ENCODE data around the gene PRR23A. TPM values are rescaled to one million over a fixed set of nuclear protein-coding genes. Genes with fewer than 3 reads are reported as not detected.

The PRR23A gene
- total RNA-seq, 2 experiments from 2014 or later = not detected

DNA sequence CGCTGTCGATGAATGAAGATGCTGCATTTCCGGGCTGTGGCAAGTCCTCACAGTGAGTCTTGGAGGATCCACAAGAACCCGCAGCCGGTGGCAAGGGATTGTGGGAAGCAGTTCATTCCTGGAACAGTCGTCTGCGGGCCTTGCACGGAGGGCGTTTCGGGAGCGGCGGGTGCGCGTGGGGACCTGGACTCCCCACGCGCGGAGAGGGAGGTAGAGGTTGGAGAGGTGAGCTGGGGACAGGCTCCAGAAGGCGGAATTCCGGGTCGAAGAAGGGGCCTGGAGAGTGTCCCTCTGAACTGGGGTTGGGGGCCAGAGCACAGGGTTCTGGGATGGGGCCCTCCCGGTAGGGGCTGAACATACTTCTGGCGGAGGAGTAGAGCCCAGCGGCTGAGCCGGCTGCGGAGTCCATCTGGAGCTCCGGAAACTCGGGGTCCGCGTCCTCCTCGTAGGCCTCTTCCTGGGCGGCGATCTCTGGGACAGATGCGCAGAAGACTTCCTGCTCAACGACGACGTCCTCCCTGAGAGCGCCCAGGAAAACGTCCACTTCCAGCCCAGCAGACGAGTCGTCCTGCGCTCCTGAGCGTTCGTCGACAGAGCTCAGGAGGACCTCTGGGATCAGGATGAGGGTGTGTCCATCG is 593 bp downstream of the PRR23A start:
- ChIA-PET POLR2A (no interaction called here), CTCF (no interaction called here)
- no peak for DNase-seq
- H3K4me3 Mint-ChIP-seq = no peak overlapping the region
- H3K4me1 Mint-ChIP-seq = no peaks in the 10 kb centered on the region
- no peaks in the 10 kb centered on the region for H3K36me3 Mint-ChIP-seq (ENCODE audit: low read depth)
- H3K27me3 Mint-ChIP-seq = no peaks in the 10 kb centered on the region
- H3K9me3 Mint-ChIP-seq = peaks cover 3% of the 10 kb centered on the region
- no peak overlapping the region for H3K27ac Mint-ChIP-seq

DNA sequence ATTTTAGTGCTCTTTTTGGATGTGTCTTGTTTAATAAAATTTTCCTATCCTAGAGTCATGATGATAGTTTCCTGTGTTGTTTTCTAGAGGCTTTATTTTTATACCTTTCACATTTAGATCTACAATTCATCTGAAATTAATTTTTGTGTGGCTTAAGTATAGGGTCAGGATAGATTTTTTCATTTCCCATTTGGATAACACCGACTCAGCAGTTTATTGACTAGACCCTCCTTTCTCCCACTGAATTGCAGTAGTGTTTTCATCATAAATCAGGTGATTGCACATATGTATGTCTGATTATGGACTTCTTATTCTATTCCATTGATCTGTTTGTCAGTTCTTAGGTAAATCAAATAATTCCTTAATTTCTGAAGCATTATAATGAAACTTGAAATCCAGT is 10.4 kb downstream of the PRR23A start:
- Mint-ChIP-seq H3K4me1 (no peaks in the 10 kb centered on the region), H3K4me3 (no peak overlapping the region), H3K27ac (no peak overlapping the region), H3K27me3 (peaks cover 16% of the 10 kb centered on the region), H3K9me3 (no peaks in the 10 kb centered on the region), H3K36me3 (ENCODE audit: low read depth) (no peaks in the 10 kb centered on the region)
- CTCF ChIA-PET = no interaction called here
- no peak for DNase-seq
- POLR2A ChIA-PET = no interaction called here

DNA sequence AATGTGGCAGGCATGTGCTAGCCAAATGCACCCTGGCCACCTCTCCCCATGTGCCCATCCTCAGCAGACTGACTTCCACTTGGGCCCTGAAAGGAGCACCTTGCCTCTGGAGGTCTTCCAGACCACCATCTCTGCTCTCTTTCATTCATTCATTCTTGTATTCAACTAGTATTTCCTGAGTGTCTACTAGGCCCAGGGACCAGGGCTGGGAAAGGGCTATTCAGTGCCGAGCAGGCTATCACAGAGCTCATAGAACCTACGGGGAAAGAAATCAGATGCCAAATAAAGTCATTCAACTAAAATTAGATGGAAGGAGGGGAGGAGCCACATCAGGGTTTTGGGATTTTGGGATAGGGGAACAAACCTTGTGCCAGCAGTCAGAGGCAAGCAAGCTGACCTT is 18.9 kb downstream of the PRR23A start:
- ChIA-PET CTCF (no interaction called here), POLR2A (no interaction called here)
- no peak overlapping the region for H3K27ac Mint-ChIP-seq
- no peaks in the 10 kb centered on the region for H3K4me1 Mint-ChIP-seq
- no peaks in the 10 kb centered on the region for H3K36me3 Mint-ChIP-seq (ENCODE audit: low read depth)
- H3K9me3 Mint-ChIP-seq = no peaks in the 10 kb centered on the region
- peaks cover 6% of the 10 kb centered on the region for H3K27me3 Mint-ChIP-seq
- no peak for DNase-seq
- no peak overlapping the region for H3K4me3 Mint-ChIP-seq

DNA sequence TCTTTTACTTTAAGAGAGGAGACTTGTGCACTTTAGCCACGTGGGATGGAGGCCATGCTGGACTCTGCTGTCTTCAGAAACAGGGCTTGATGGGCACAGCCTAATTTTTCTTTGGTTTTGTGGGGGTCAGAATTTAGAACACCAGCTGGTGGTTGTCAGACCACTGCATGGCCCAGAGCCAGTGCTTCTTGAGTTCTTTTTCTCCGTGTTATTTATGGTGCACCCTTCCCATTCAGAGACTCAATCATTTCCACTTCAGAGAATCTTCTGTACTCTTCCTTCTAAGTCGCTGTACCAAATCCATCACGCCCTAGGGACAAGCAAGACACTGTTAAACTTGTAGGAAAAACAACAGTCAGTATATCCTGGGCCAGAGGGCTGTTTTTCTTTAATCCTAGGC is 20.1 kb downstream of the PRR23A start:
- DNase-seq = no peak
- Mint-ChIP-seq H3K4me1 (no peaks in the 10 kb centered on the region), H3K4me3 (no peak overlapping the region), H3K27me3 (peaks cover 7% of the 10 kb centered on the region), H3K36me3 (ENCODE audit: low read depth) (no peaks in the 10 kb centered on the region), H3K27ac (no peak overlapping the region), H3K9me3 (no peaks in the 10 kb centered on the region)
- CTCF ChIA-PET = no interaction called here
- POLR2A ChIA-PET = no interaction called here

DNA sequence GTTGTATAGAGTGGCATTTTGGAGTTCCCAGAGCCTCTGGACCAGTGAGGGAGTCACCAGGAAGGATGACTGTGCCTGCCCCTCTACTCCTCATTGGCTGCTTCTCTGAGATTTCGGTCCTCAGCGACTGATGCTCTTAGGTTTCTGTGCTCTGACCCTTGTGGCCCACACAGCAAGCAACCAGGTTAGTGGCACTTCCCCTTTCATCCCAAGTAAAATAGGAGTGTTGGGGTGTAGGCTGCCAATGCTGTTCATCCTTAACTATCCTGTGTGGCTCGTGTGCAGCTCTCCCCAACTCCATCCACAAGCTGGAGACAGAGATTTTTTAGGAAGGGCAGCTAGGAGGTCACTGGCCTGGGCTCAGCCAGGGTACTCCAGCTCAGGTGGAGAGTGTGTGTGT is 21.3 kb downstream of the PRR23A start:
- POLR2A ChIA-PET = no interaction called here
- Mint-ChIP-seq H3K4me3 (no peak overlapping the region), H3K27me3 (peaks cover 10% of the 10 kb centered on the region), H3K27ac (no peak overlapping the region), H3K4me1 (no peaks in the 10 kb centered on the region), H3K36me3 (ENCODE audit: low read depth) (no peaks in the 10 kb centered on the region), H3K9me3 (no peaks in the 10 kb centered on the region)
- no peak for DNase-seq
- CTCF ChIA-PET = no interaction called here

DNA sequence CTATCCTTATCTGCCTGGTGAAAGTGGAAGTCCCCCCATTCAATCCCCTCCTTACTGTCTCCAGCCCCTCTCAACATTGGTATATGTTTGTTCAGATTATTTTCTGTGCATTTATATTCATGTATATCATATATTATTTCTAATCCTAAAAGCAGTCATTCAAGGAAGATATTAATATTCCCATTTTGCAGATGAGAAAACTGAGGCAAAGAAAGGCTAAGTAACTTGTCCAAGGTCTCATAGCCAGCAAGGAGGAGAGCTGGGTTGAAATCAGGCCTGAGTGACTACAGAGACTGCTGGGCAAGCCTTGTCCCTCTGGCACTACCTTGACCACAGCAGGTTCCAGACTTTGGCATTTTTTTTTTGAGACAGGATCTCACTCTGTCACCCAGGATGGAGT is 30.0 kb downstream of the PRR23A start:
- H3K36me3 Mint-ChIP-seq (ENCODE audit: low read depth) = no peaks in the 10 kb centered on the region
- H3K27ac Mint-ChIP-seq = no peak overlapping the region
- no peaks in the 10 kb centered on the region for H3K4me1 Mint-ChIP-seq
- H3K27me3 Mint-ChIP-seq = peaks cover 10% of the 10 kb centered on the region
- H3K9me3 Mint-ChIP-seq = no peaks in the 10 kb centered on the region
- no peak for DNase-seq
- CTCF ChIA-PET = interaction anchor here (0.7 kb wide), 1 partner anchor 35 kb away, joined by 4 read pairs; no protein-coding TSS in a partner anchor
- POLR2A ChIA-PET = no interaction called here
- H3K4me3 Mint-ChIP-seq = no peak overlapping the region

DNA sequence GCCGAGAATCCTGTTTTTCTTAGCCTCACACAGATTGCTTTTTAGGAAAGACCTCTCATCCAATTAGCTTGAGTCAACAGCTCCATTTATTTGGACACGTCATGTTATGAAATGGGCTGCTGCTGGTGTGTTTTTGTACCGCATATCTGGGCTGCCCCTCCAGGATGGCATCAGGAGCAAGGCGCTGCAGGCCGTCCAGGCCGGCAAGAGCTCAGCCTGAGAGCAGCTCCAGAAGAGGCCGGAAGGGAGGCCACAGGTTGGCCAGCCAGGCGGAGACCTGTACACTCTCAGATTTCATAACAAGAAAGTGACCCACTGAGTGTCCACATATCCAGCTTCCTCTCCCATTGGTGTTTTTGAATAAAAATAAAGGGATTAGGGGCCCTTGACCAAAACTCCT is 30.7 kb downstream of the PRR23A start:
- POLR2A ChIA-PET = no interaction called here
- Mint-ChIP-seq H3K36me3 (ENCODE audit: low read depth) (no peaks in the 10 kb centered on the region), H3K4me3 (no peak overlapping the region), H3K27ac (no peak overlapping the region), H3K27me3 (peaks cover 7% of the 10 kb centered on the region), H3K4me1 (no peaks in the 10 kb centered on the region), H3K9me3 (no peaks in the 10 kb centered on the region)
- CTCF ChIA-PET = no interaction called here
- no peak for DNase-seq

DNA sequence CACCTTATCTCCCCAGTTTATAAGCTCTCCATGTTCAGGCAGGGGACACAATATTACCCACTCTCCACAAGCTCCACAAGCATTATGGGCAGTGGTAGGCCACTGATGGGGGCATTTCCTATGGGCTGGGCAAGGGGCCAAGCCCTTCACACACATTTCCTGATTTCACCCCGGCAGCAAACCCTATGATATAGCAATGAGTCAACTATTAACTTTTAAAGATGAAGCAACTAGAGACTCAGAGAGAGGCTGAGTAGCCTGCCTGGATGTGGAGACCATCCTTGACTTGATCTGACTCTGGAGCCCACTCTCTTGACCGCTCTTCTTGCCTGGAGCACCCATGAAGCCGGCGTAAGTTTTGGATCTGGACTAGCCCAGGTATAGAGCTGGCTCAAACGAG is 31.6 kb downstream of the PRR23A start:
- POLR2A ChIA-PET = no interaction called here
- CTCF ChIA-PET = no interaction called here
- Mint-ChIP-seq H3K4me1 (no peaks in the 10 kb centered on the region), H3K27ac (no peak overlapping the region), H3K4me3 (no peak overlapping the region), H3K36me3 (ENCODE audit: low read depth) (no peaks in the 10 kb centered on the region), H3K27me3 (peaks cover 6% of the 10 kb centered on the region), H3K9me3 (no peaks in the 10 kb centered on the region)
- no peak for DNase-seq

DNA sequence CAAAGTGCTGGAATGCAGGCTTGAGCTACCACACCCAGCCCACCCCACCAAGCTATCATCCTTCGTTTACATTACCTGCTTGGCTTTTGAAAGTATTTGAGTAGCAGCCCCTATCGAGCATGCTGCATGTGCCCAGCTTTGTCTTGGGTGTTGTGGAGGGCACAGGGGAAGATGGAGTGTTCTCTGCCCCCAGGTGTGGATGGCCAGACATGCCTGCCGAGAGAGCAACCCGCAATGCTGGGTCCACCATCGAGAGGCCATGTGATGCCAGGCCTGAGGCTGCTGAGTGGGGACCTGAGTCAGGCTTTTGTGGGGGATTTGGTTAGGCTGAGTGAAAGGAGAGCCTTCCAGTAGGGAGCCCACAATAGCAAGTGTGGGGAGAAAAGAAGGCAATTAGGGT is 33.1 kb downstream of the PRR23A start:
- no peak for DNase-seq
- no peaks in the 10 kb centered on the region for H3K9me3 Mint-ChIP-seq
- POLR2A ChIA-PET = no interaction called here
- H3K27ac Mint-ChIP-seq = no peak overlapping the region
- CTCF ChIA-PET = interaction anchor here (1.1 to 1.3 kb wide), 2 partner anchors 21 to 37 kb away, joined by 3 to 7 read pairs; no protein-coding TSS in a partner anchor
- peaks cover 6% of the 10 kb centered on the region for H3K27me3 Mint-ChIP-seq
- H3K4me1 Mint-ChIP-seq = no peaks in the 10 kb centered on the region
- no peak overlapping the region for H3K4me3 Mint-ChIP-seq
- no peaks in the 10 kb centered on the region for H3K36me3 Mint-ChIP-seq (ENCODE audit: low read depth)

DNA sequence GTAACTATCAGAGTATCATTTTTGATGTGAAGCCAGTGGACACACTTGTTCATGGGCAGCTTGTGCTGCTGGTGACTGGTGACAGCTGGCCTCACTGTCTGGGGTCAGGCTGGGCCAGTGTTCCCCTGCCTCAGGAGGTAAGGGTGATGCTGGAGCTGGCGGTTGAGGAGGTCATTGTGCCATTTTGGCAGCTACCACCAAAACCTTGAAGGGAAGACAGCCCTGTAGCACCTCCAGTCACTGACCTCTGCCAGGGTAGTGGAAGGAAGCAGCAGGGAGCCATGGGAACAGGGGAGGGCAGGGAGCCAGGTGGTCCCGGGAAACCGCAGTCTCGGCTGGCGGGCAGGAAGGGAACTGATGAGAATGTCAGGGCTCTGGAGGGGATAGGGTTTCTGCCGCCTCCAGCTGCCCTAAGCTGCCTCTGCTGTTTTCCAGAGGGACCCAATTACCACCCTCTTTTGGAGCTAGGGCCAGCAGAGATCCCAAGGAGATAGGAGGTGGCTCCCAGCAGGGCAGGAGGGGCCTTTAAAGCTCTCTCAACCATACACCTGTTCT is 34.2 kb downstream of the PRR23A start:
- H3K4me1 Mint-ChIP-seq = no peaks in the 10 kb centered on the region
- H3K9me3 Mint-ChIP-seq = no peaks in the 10 kb centered on the region
- ChIA-PET CTCF (interaction anchor here (1.3 kb wide), 1 partner anchor 19 kb away, joined by 3 read pairs; no protein-coding TSS in a partner anchor), POLR2A (no interaction called here)
- H3K4me3 Mint-ChIP-seq = no peak overlapping the region
- H3K27ac Mint-ChIP-seq = no peak overlapping the region
- no peak for DNase-seq
- H3K36me3 Mint-ChIP-seq (ENCODE audit: low read depth) = no peaks in the 10 kb centered on the region
- H3K27me3 Mint-ChIP-seq = peaks cover 6% of the 10 kb centered on the region

DNA sequence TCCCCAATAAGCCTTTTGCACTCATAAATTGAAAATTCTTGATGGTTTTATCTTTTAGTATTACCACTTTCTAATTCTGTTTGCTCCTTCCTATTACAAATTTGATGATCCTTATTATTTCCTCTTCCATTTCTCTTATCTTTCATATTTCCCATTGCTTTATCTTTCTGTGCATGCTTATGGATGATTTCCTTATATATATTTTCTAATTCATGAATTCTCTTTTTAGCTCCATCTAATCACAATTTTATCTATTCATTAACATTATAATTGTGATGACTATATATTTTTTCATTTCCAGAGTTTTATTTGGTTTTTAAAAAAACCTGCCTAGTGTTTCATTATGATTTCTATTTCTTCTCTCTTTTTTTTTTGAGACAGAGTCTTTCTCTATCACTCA is 41.1 kb downstream of the PRR23A start:
- Mint-ChIP-seq H3K36me3 (ENCODE audit: low read depth) (no peaks in the 10 kb centered on the region), H3K4me1 (peaks cover 11% of the 10 kb centered on the region), H3K9me3 (no peaks in the 10 kb centered on the region), H3K27ac (no peak overlapping the region), H3K4me3 (no peak overlapping the region), H3K27me3 (peaks cover 20% of the 10 kb centered on the region)
- POLR2A ChIA-PET = no interaction called here
- CTCF ChIA-PET = interaction anchor here (1.0 kb wide), 1 partner anchor 29 kb away, joined by 3 read pairs; no protein-coding TSS in a partner anchor
- no peak for DNase-seq

DNA sequence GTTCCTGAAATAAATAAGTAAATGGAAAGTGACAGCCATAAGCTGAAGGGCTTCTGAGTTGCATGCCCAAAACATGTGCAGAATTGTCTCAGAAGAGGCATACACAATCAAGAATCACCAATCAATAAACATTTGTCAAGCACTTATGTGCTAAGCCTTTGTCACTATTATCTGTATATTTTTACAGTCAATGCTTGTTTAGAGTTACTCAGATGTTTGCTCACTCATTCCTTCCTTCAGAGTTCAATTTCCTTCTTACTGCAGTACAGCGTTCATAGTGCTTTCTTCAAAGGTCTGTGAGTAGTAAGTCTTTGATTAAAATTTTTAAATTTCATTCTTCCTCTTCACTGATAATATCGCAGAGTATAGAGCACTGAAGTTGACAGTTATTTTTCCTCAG is 41.8 kb downstream of the PRR23A start:
- ChIA-PET POLR2A (no interaction called here), CTCF (interaction anchor here (1.0 kb wide), 1 partner anchor 28 kb away, joined by 3 read pairs; no protein-coding TSS in a partner anchor)
- no peak for DNase-seq
- Mint-ChIP-seq H3K36me3 (ENCODE audit: low read depth) (no peaks in the 10 kb centered on the region), H3K27me3 (peaks cover 24% of the 10 kb centered on the region), H3K27ac (no peak overlapping the region), H3K4me1 (peaks cover 11% of the 10 kb centered on the region), H3K4me3 (no peak overlapping the region), H3K9me3 (no peaks in the 10 kb centered on the region)

DNA sequence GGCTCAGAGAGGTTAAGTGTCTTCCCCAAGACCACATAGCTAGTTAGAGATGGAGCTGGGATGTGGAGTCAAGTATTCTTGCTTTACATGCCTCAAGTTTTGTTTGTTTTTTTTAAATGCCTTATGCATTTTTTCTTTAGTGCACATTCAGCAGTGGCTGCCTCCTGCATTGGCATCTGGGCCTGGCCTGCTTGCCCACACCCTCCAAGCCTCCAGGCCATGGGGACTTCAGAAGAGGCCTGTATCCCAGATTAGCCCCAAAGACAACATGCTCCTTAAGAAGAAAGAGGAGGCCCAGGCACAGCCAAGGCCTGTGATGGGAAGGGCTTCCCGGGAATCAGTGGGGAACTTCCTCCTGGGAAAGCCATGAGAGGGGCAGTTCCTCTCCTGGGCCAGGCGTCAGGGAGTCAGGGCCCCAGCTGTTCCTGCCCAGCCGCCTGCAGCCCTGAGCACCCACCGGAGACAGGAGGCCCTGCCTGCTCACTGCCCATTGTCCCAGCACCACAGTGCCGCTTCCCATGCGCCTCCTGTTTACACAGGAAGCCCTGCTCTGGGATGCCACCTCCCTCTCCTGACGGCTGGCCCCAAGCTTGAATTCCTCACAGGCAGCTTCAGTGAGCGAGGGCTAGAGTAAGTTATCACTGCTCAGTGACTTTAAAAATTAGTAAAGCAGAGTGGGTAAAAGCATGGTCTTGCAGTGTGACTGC is 43.1 kb downstream of the PRR23A start:
- Mint-ChIP-seq H3K4me1 (peaks cover 11% of the 10 kb centered on the region), H3K27ac (no peak overlapping the region), H3K9me3 (no peaks in the 10 kb centered on the region), H3K27me3 (peaks cover 35% of the 10 kb centered on the region), H3K4me3 (no peak overlapping the region), H3K36me3 (ENCODE audit: low read depth) (no peaks in the 10 kb centered on the region)
- POLR2A ChIA-PET = no interaction called here
- no peak for DNase-seq
- CTCF ChIA-PET = no interaction called here

DNA sequence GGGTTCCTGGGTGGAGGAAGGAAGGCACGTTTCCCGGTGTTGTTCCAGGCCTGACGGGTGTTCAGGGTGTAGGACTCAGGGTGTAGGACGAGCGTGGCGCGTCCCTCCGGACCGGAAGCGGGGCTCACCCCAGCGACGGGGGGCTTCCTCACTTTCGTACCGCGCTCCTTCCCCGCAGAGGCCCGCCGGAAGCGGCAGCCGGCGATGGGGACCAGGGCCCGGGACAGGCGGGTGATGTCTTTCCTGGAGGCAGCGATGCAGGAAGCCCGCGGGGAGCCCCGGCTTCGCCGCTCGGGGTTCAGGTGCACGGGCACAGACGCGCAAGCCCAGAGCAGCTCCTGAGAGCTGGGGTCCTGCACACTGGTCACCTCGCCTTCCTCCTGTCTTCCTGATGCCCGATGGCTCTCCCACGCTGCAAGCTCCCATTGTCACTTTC is 45.6 kb downstream of the PRR23A start:
- H3K27ac Mint-ChIP-seq = no peak overlapping the region
- CTCF ChIA-PET = no interaction called here
- peaks cover 39% of the 10 kb centered on the region for H3K27me3 Mint-ChIP-seq
- no peak for DNase-seq
- peaks cover 11% of the 10 kb centered on the region for H3K4me1 Mint-ChIP-seq
- H3K36me3 Mint-ChIP-seq (ENCODE audit: low read depth) = no peaks in the 10 kb centered on the region
- H3K4me3 Mint-ChIP-seq = no peak overlapping the region
- no peaks in the 10 kb centered on the region for H3K9me3 Mint-ChIP-seq
- POLR2A ChIA-PET = no interaction called here

Data from activated CD4-positive, alpha-beta memory T cell treated with anti-CD3 and anti-CD28 coated beads, Interleukin-2, amount 10 ng/mL, durations not matched to agents 7 days and 5 days (primary cell).